SK-N-SH (cell line): ENCODE measurements around the gene ZHX3. TPM values are rescaled to one million over a fixed set of nuclear protein-coding genes. Genes with fewer than 3 reads are reported as not detected.

ENCODE experiments used
- CTCF ChIA-PET: fragments of 300-600, 350-600 bp; formaldehyde crosslinking; extraction: SDS; loops from one replicate; lab custom pipeline; 2021; lab: Yijun Ruan, JAX
- POLR2A ChIA-PET: fragments of 350-600 bp; sonication (Branson Sonifier 250); formaldehyde crosslinking; extraction: SDS; loops from one replicate; lab custom pipeline; 2020; ENCODE audit warnings: antibody characterized with exemption, inconsistent platforms; lab: Yijun Ruan, JAX
- DNase-seq: peaks from one replicate; pipeline ENCODE4 v3.0.0; 2012
- H2AFZ ChIP-seq: fragments of 200-600 bp; sonication (generic); 2 replicates; pipeline ENCODE4 v1.8.1; 2016; ENCODE audit warnings: antibody characterized with exemption, mild to moderate bottlenecking, low read depth
- H3F3A ChIP-seq: fragments of 200-600 bp; sonication (generic); replicated peaks from 2 replicates; pipeline ENCODE3; 2016; ENCODE audit warnings: antibody characterized with exemption, mild to moderate bottlenecking; ENCODE audit not compliant: insufficient read depth
- H3K27ac ChIP-seq, 2 experiments: fragments of 200-500 bp in 1 of 2; fragments of 200-600 bp in 1 of 2; sonication (Bioruptor generic) in 1 of 2; sonication (generic), shearing (Covaris generic) in 1 of 2; 2 replicates each; pipeline versions ENCODE4 v1.5.1 to v1.6.1; 2014 to 2016; ENCODE audit warnings: low read depth in 2 of 2, inconsistent platforms in 1 of 2, low read length in 1 of 2, mild to moderate bottlenecking in 1 of 2, mixed read lengths in 1 of 2
- H3K27me3 ChIP-seq: fragments of 200-600 bp; sonication (generic), shearing (Covaris generic); 2 replicates; pipeline ENCODE4 v1.6.1; 2016; ENCODE audit warnings: mixed run types; ENCODE audit not compliant: insufficient read depth
- H3K36me3 ChIP-seq, 2 experiments: fragments of 200-500 bp in 1 of 2; fragments of 200-600 bp in 1 of 2; sonication (Bioruptor generic) in 1 of 2; sonication (generic) in 1 of 2; replicated peaks in 1 of 2; 2 replicates each; pipeline versions ENCODE3 to v1.5.1; 2014 to 2016; ENCODE audit warnings: low read length in 1 of 2, mild to moderate bottlenecking in 1 of 2; ENCODE audit not compliant: insufficient read depth in 2 of 2, control insufficient read depth in 1 of 2
- H3K4me1 ChIP-seq, 2 experiments: fragments of 200-500 bp in 1 of 2; fragments of 200-600 bp in 1 of 2; sonication (Bioruptor generic) in 1 of 2; sonication (generic), shearing (Covaris generic) in 1 of 2; 2 replicates each; pipeline versions ENCODE4 v1.5.1 to v1.6.1; 2014 to 2016; ENCODE audit warnings: low read depth in 1 of 2, low read length in 1 of 2, mixed run types in 1 of 2; ENCODE audit not compliant: insufficient read depth in 2 of 2, control insufficient read depth in 1 of 2
- H3K4me2 ChIP-seq: fragments of 200-600 bp; sonication (generic), shearing (Covaris generic); 2 replicates; pipeline ENCODE4 v1.6.1; 2017; ENCODE audit warnings: mixed run types
- H3K4me3 ChIP-seq, 2 experiments: fragments of 200-500 bp in 1 of 2; fragments of 200-600 bp in 1 of 2; sonication (Bioruptor generic) in 1 of 2; sonication (generic), shearing (Covaris generic) in 1 of 2; 2 replicates each; pipeline versions ENCODE4 v1.5.1 to v1.8.1; 2014 to 2016; ENCODE audit warnings: low read depth in 2 of 2, inconsistent platforms in 1 of 2, low read length in 1 of 2, mild to moderate bottlenecking in 1 of 2, mixed read lengths in 1 of 2, moderate library complexity in 1 of 2
- H3K79me2 ChIP-seq: fragments of 200-600 bp; sonication (generic); 2 replicates; pipeline ENCODE4 v1.8.1; 2017; ENCODE audit warnings: mild to moderate bottlenecking; ENCODE audit not compliant: insufficient read depth
- H3K9ac ChIP-seq: fragments of 200-600 bp; sonication (generic); 2 replicates; pipeline ENCODE4 v1.6.1; 2017; ENCODE audit warnings: mixed run types
- H3K9me2 ChIP-seq: fragments of 200-600 bp; sonication (generic); 2 replicates; pipeline ENCODE4 v1.6.1; 2017; ENCODE audit warnings: mixed run types
- H3K9me3 ChIP-seq: fragments of 200-600 bp; sonication (generic); 2 replicates; pipeline ENCODE4 v1.6.1; 2017; ENCODE audit warnings: mixed run types, mild to moderate bottlenecking, moderate library complexity
- H4K20me1 ChIP-seq: fragments of 200-600 bp; sonication (generic); 2 replicates; pipeline ENCODE4 v1.6.1; 2017; ENCODE audit warnings: mild to moderate bottlenecking, mixed run types; ENCODE audit not compliant: insufficient read depth
- ELF1 ChIP-seq: IDR thresholded peaks from 2 replicates; pipeline ENCODE4 v1.4.0; 2012
- EP300 ChIP-seq, 2 experiments: IDR thresholded peaks; 2 replicates each; pipeline versions ENCODE4 v1.4.0 to v1.6.1; 2012; ENCODE audit warnings: borderline replicate concordance in 1 of 2, low read depth in 1 of 2, low read length in 1 of 2
- FOSL2 ChIP-seq: IDR thresholded peaks from 2 replicates; pipeline ENCODE4 v1.4.0; 2012; ENCODE audit warnings: low read depth, mild to moderate bottlenecking, moderate library complexity, borderline replicate concordance
- JUND ChIP-seq: IDR thresholded peaks from 2 replicates; pipeline ENCODE4 v1.4.0; 2012
- MEF2A ChIP-seq: IDR thresholded peaks from 2 replicates; pipeline ENCODE4 v1.4.0; 2012; ENCODE audit warnings: low read depth, borderline replicate concordance
- MXI1 ChIP-seq: IDR thresholded peaks from 2 replicates; pipeline ENCODE4 v1.6.1; 2012; ENCODE audit warnings: mild to moderate bottlenecking, low read depth, low read length, improper control_type of control experiment
- NFIC ChIP-seq: IDR thresholded peaks from 2 replicates; pipeline ENCODE4 v1.4.0; 2012; ENCODE audit warnings: borderline replicate concordance
- RAD21 ChIP-seq: IDR thresholded peaks from 2 replicates; pipeline ENCODE4 v1.6.1; 2012; ENCODE audit warnings: mild to moderate bottlenecking, low read length
- RFX5 ChIP-seq: IDR thresholded peaks from 2 replicates; pipeline ENCODE4 v1.6.1; 2012; ENCODE audit warnings: mild to moderate bottlenecking, improper control_type of control experiment, low read length
- SMC3 ChIP-seq: IDR thresholded peaks from 2 replicates; pipeline ENCODE4 v1.6.1; 2012; ENCODE audit warnings: low read depth, low read length, improper control_type of control experiment
- TEAD4 ChIP-seq: IDR thresholded peaks from 2 replicates; pipeline ENCODE4 v1.4.0; 2012; ENCODE audit warnings: mild to moderate bottlenecking, borderline replicate concordance; ENCODE audit not compliant: insufficient read depth
- WGBS: methylation state at CpG from one replicate; pipeline ENCODE4 v1.1.6; 2017; ENCODE audit warnings: low lambda C conversion rate; 5-methylcytosine and 5-hydroxymethylcytosine counted together
- polyA plus RNA-seq, 3 experiments: library from polyadenylated mRNA; depleted of rRNA; stranded (reverse); fragments of >200 nt; gene quantifications; 2 replicates each; pipeline ENCODE4 v1.2.3, GENCODE V29; 2012
- TF ChIP-seq, protein P1 (sequence below): IDR thresholded peaks from 2 replicates; pipeline ENCODE4 v1.4.0; 2012; ENCODE audit warnings: low read depth, borderline replicate concordance
- TF ChIP-seq, protein P2 (sequence below): IDR thresholded peaks from 2 replicates; pipeline ENCODE4 v1.4.0; 2012; ENCODE audit warnings: low read depth, borderline replicate concordance
- TF ChIP-seq, protein P3 (sequence below): fragments of 150-350 bp; IDR thresholded peaks from 2 replicates; pipeline ENCODE4 v1.6.1; 2016; ENCODE audit warnings: mild to moderate bottlenecking, low read depth, low read length
- TF ChIP-seq, protein P4 (sequence below): IDR thresholded peaks from 2 replicates; pipeline ENCODE4; 2012

ZHX3 gene
- polyA plus RNA-seq, 1 of the 3 experiments (the other 2 are of a cell fraction), result 6.0 TPM

DNA sequence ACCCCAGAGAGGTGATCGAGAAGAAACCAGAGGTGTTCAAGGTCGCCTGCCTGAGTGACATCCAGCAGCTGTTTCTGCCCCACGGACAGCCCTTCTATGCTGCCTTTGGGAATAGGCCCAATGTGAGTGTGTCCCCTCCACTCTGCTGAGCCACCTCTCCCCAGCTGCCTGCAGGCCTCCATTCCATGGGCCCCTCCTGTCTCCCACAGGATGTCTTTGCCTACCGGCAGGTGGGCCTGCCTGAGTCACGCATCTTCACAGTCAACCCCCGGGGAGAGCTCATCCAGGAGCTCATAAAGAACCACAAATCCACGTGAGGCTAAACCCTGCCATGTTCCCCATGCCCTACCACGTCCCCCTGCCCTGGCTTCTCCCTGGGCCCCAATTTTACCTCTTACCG lies 40.7 kb upstream of the ZHX3 start:
- POLR2A ChIA-PET, result no interaction called here
- H3K9ac ChIP-seq, result no peak overlapping the region
- peaks cover 0 to 13% of the 10 kb centered on the region in 2 experiments; a peak in 1 of 4 replicates for H3K4me1 ChIP-seq
- no peaks in the 10 kb centered on the region for H3F3A ChIP-seq
- H3K27me3 ChIP-seq, result no peaks in the 10 kb centered on the region
- no peak overlapping the region for H3K27ac ChIP-seq
- no peaks in the 10 kb centered on the region for H3K9me2 ChIP-seq
- H3K79me2 ChIP-seq, result no peaks in the 10 kb centered on the region
- WGBS, result 83% methylated on average over 9 of the region's 9 CpGs
- TF ChIP-seq MEF2A (no peak), TEAD4 (no peak), RFX5 (no peak), MXI1 (no peak), RAD21 (no peak), EP300 (IDR thresholded peaks at IDR 0.05; ENCODE audit: borderline replicate concordance in 1 of 2, low read depth in 1 of 2, low read length in 1 of 2) (no peak), ELF1 (no peak), SMC3 (no peak), FOSL2 (no peak), NFIC (no peak), JUND (no peak)
- TF ChIP-seq, protein P1, sequence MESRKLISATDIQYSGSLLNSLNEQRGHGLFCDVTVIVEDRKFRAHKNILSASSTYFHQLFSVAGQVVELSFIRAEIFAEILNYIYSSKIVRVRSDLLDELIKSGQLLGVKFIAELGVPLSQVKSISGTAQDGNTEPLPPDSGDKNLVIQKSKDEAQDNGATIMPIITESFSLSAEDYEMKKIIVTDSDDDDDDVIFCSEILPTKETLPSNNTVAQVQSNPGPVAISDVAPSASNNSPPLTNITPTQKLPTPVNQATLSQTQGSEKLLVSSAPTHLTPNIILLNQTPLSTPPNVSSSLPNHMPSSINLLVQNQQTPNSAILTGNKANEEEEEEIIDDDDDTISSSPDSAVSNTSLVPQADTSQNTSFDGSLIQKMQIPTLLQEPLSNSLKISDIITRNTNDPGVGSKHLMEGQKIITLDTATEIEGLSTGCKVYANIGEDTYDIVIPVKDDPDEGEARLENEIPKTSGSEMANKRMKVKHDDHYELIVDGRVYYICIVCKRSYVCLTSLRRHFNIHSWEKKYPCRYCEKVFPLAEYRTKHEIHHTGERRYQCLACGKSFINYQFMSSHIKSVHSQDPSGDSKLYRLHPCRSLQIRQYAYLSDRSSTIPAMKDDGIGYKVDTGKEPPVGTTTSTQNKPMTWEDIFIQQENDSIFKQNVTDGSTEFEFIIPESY, result no peak
- TF ChIP-seq, protein P2, sequence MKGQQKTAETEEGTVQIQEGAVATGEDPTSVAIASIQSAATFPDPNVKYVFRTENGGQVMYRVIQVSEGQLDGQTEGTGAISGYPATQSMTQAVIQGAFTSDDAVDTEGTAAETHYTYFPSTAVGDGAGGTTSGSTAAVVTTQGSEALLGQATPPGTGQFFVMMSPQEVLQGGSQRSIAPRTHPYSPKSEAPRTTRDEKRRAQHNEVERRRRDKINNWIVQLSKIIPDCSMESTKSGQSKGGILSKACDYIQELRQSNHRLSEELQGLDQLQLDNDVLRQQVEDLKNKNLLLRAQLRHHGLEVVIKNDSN, result no peak
- TF ChIP-seq, protein P3, sequence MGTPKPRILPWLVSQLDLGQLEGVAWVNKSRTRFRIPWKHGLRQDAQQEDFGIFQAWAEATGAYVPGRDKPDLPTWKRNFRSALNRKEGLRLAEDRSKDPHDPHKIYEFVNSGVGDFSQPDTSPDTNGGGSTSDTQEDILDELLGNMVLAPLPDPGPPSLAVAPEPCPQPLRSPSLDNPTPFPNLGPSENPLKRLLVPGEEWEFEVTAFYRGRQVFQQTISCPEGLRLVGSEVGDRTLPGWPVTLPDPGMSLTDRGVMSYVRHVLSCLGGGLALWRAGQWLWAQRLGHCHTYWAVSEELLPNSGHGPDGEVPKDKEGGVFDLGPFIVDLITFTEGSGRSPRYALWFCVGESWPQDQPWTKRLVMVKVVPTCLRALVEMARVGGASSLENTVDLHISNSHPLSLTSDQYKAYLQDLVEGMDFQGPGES, result no peak
- TF ChIP-seq, protein P4, sequence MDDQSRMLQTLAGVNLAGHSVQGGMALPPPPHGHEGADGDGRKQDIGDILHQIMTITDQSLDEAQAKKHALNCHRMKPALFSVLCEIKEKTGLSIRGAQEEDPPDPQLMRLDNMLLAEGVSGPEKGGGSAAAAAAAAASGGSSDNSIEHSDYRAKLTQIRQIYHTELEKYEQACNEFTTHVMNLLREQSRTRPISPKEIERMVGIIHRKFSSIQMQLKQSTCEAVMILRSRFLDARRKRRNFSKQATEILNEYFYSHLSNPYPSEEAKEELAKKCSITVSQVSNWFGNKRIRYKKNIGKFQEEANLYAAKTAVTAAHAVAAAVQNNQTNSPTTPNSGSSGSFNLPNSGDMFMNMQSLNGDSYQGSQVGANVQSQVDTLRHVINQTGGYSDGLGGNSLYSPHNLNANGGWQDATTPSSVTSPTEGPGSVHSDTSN, result no peak
- no peak overlapping the region for H2AFZ ChIP-seq
- no peaks in the 10 kb centered on the region for H4K20me1 ChIP-seq
- no peak for DNase-seq
- H3K4me2 ChIP-seq, result no peak overlapping the region
- no peaks in the 10 kb centered on the region for H3K36me3 ChIP-seq
- no peak overlapping the region for H3K4me3 ChIP-seq
- no peaks in the 10 kb centered on the region for H3K9me3 ChIP-seq
- CTCF ChIA-PET, result interaction anchor here (0.6 to 8.1 kb wide), 3 partner anchors 18 to 143 kb away, joined by 3 to 55 read pairs (median 3); partner anchors contain the start of gene LPIN3
